Measurements from ENCODE around the gene MAP2K5.

DNA sequence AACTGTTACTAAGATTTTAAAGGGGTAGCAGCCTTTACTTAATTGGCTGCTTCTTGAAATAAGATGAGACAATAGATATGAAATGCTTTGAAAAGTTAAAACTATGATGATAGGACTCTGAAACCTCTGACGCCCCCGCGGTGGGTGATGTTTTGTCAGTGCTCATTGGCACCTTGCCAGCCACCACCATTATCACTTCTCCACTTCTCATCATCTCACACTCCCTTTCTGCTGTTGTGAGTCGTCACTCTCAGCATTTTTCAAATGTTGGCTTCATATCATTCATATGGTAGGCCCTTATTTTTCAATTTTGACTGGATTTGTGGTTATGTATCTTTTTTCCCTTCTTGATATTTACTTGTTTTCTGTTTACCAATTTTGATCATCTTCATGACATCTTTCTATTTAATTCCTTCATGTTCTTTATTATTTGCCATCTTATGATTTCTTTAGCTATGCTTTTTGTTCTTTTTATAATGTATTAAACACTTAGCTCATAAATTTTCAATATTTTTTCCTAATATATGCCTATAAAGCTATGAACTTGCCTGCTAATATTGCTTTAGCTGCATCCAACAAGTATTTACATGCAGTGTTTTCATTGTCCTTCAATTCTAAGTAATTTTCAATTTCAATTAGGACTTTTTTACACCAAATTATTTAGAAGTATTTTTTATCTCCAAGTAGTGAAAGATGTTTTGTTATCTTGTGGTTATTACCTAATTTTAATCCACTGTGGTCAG lies 252.5 kb downstream of the MAP2K5 start:
- no peak for TF ChIP-seq GATA3 (IDR thresholded peaks at IDR 0.05; ENCODE audit: low read depth, low read length)
- TF ChIP-seq GATA2 (IDR thresholded peaks at IDR 0.05; ENCODE audit: low read depth, low read length) = no peak

Measured in SH-SY5Y (cell line).